Stimulated activated CD8-positive, alpha-beta memory T cell treated with anti-CD3 and anti-CD28 coated beads, Interleukin-12 subunit alpha, Interleukin-12 subunit beta, amount 100 ng/mL, for 4 hours (primary cell): Measurements from ENCODE around the gene SLC47A2.
A peak's percentile ranks its signal among the peaks of the same experiment; 100 is the strongest.
"Not testable (repeated sequence)": the region's sequence is repeated elsewhere in the genome, so short reads cannot be mapped to it uniquely, and the experiment has no call there.

ENCODE experiments used
- DNase-seq: peaks from one replicate; pipeline ENCODE4 v3.0.0-alpha.2; 2020; ENCODE audit warnings: low read depth

SLC47A2 gene

GRCh38 chr17:19670908-19671307 is 45.5 kb downstream of the SLC47A2 start:
- DNase-seq, result no peak

GRCh38 chr17:19669680-19670079 is 46.7 kb downstream of the SLC47A2 start:
- DNase-seq, result not testable (repeated sequence)

GRCh38 chr17:19664821-19665181 is 51.6 kb downstream of the SLC47A2 start:
- DNase-seq, result no peak

DNA sequence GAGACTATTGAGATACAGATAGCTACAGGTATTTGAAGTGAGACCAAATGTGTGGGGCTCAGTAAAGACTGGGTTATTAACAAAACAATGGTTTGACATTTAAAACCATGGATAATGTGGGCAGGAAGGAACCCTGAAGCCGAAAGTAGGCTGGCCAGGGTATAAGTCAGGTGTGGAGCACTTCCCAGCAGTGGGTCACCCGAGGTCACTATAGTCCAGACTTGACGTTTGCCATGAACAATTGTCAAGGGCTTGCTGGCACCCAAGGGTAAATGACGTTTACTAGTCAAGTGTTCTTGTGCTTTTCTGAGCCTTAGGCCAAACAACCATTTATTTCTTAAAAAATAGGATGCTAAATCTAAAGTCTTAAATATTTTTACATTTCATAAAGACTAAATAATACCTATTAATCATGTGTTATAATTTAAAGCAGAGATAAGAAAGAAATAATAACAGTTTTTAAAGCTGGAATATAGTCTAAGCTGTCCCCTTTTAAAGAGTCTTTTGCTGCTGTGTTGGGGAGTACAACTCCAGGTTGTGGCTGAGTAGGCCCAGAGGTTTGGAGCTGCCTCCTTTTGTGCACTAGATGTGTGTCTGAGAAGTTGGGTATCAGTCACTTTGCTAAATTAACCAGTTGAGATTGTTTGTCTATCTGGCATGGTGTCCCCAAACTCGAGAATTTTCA is 52.1 kb downstream of the SLC47A2 start:
- DNase-seq, result no peak

- DNase-seq, result no peak
These were observed 53.3 kb downstream of the SLC47A2 start for GRCh38 chr17:19663097-19663496.

DNA sequence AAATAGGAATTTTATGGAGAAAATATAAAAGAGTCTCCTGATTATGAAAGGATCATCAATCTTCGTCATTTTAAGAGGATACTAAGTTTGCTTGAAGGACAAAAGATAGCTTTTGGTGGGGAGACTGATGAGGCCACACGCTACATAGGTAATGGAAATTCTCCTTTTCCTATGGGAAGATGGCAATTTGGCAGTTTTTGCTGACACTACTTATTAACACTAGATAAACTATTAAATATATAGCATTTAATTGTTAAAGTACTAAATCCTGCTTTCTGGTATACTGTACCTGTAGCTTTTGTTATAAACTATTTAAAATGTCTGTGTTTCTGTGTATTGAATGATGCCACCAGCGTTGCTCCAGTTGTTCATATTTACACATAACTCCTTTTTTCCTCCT is 55.3 kb downstream of the SLC47A2 start:
- no peak for DNase-seq

DNA sequence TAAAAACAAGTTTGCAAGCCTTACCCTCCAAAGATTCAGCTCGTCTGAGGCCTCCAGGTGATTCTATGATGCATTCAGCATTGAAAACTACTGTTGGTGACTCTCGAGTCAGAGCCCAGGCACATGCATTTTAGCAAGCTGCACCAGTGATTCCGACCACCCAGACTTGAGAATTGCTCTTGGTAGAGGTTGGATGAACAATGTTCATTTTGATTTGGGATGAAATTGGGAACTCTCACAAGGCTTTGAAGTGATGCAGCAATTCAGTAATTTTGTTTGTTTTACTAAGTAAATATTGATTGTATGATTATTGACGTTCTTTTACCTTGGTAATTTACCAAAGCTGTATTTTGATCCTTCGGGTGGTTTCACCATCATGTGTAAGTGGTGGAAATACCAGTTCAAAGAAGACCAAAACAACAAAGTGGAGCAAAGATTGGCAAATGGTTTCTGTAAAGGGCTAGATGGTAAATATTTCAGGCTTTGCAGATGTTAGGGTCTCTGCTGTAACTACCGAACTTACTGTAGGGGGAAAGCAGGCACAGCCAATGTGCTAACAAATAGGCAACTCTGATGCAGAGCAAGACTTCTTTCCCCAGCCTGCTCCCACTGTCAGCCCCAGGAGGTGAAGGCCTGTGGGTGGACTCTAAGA is 56.0 kb downstream of the SLC47A2 start:
- no peak for DNase-seq

GRCh38 chr17:19659366-19660177 is 56.8 kb downstream of the SLC47A2 start:
- DNase-seq, result no peak

DNA sequence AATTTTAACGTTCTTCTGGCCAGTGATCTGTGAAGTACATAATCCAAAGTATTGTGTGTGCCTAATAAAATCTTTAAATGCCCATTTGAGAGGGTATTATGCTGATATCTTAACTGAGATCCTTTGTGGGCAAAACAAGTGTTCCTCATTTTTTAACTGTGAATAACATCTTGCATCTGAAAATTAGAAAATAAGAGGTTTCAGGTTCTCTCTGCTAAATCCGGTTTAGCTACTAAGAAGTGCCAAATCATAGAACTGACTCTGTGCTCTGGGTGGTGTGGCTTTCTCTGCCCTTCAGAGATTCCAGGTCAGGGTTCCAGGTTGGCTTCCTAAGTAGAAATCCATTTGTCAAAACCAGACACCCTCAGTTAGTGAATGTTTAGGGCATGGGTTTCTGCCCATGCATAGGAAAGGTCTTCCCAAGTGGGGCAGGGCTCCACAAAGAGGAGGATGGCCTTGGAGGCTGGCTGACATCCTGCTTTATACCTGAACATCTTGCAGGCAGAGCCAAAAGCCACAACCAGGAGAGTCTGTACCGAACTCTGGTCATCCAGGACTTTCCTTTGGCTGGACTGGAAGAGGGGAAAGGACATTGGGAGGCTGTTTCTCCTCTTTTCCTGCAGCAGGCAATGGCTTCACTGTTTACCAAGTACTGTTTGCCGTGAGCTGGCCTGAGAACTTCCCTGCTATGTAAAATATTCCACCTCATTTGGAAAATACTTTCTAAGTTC is 59.4 kb downstream of the SLC47A2 start:
- no peak for DNase-seq

DNA sequence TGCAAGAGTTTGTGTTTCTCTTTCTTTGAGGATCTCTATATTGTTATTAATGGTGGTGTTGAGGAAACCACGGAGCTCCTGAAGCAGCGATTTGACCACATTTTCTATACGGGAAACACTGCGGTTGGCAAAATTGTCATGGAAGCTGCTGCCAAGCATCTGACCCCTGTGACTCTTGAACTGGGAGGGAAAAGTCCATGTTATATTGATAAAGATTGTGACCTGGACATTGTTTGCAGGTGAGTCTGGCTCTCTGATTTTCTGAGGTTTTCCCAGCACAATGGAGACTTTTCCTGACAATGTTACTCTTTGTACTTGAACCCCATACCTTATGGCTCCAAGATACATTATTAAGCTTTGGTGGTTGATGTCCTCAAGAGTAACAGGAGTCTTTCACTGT is 60.0 kb downstream of the SLC47A2 start:
- DNase-seq, result no peak

DNA sequence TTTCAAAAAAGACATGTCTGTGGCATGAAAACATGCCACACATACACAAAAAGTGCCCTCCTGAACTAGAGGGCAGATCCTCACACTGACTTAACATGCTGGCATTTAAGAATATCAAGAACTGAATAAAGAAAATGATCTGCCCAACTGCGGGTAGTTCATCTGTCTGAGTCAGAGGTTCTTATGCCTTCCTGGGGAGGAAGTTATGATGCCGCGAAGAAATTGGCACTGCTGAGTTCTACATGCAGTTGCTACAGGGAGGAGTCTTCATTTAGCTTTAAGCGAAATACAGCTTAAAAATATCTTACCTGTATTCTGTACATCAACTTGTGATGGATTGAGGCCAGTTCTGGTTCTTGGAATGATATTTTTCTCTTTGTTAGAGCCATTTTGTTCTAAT is 61.5 kb downstream of the SLC47A2 start:
- DNase-seq, result no peak

GRCh38 chr17:19654342-19654886 is 62.0 kb downstream of the SLC47A2 start:
- DNase-seq, result no peak

DNA sequence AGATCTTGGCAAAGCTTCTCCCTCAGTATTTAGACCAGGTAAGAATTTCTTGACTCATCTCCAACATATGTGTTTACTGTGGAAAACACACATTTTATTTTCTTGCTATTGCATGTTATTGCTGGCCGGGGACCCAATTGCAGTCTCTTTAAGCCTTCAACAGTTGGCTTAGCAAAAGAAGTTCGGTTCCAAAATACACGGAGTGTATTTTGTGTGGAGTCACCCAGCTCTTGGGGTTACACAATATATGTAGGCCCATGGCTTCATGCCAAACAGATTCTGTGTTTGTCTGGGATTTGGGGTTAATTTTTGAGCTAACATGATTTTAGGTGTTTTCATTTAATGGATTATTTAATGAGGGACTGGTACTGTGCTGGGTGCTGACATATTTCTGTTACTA is 63.8 kb downstream of the SLC47A2 start:
- DNase-seq, result no peak

DNA sequence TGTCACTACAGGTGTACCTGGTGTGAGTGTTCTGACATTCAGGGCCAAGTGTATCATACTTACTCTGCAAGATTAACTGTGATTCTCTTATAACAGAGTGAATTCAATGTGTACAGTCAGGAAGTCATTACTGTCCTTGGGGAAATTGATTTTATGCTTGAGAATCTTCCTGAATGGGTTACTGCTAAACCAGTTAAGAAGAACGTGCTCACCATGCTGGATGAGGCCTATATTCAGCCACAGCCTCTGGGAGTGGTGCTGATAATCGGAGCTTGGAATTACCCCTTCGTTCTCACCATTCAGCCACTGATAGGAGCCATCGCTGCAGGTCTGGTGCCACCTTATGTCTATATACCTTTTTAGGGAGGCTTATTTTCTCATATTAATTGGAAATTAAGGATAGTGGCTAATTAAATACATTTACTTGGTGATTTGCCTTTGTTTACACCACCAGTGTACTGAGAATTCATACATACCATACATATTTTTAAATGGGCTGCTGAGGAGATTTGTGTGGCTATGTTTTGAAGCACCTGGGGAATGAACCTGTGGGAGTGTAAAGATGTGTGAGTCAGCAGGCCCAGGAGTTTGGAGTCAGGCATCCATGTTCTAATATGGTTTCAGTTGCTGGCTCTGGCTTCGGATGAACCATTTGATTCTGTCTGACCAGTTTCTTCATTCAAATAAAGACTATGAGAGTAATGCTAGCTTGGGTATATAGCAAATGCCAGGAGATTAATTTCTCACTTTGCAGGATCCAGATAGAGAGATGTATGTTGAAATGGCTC is 64.7 kb downstream of the SLC47A2 start:
- no peak for DNase-seq

DNA sequence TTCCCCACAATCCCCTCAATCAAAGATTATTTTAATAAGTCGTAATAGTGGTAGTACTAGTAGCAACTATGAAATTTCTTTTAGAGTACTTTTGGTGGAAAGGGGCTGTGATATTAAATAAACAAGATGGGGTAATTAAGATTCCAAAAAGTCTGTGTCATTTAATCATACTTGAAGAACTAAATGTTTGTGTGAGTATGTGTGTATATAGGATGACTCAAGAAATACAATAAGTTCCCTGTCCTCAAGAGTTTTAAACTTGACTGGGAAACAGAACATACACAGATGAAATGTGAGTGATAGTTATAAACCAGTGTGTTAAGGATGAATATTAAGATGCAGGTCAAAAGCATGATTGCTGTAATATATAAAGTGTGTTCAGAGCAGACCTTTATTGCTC is 65.6 kb downstream of the SLC47A2 start:
- no peak for DNase-seq

GRCh38 chr17:19649274-19649541 is 67.2 kb downstream of the SLC47A2 start:
- DNase-seq, result no peak

GRCh38 chr17:19648475-19649273 is 67.7 kb downstream of the SLC47A2 start, which contains the start of gene ALDH3A2:
Gene ALDH3A2, plus strand, starts transcription at chr17:19648751. Its CDS starts 221 bp downstream, at chr17:19648972.
- peak; percentile 95 for DNase-seq

DNA sequence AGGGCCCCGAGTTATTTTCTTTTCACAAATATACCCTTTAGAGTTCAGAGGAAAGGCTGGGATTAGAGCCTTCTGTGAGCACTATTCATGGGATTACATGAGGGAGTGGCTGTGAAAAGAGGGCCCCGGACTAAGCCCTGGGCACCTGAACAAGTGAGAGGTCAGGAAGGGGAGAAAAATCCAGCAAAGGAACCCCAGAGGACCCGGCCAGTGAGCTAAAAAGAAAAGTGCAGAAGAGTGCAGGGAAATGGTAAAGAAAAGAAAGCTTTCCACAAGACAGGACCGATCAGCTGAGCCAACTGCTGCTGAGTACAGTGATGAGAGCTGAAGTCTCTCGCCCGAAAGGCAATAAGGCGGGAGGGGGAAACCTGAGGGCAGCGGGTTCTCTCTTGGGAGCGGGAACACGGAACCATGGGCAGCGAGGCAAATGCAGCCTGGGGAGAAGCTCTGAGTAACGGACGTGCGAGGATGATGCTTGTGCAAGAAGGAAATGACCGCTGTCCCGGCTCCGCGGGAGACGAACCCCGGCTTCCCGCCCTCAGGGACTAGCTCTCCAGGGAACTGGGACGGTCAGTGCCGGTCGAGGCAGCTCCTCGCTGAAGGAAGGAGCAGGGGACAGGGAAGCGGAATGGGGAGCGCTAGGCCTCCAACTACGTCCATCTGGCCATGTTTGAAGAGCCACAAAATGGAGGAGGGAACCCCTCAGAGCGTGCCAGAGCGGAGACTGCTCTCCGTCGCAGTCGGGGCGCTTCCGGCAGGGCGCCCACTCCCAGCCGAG is 68.5 kb downstream of the SLC47A2 start:
- no peak for DNase-seq

- DNase-seq, result no peak
These were observed 69.3 kb downstream of the SLC47A2 start for GRCh38 chr17:19646788-19647696.
